GM21360 (cell line): ENCODE data around the gene CPSF4L.
"Not testable (repeated sequence)": the region's sequence is repeated elsewhere in the genome, so short reads cannot be mapped to it uniquely, and the experiment has no call there.

ENCODE experiments used
- ATAC-seq: cut with Tn5 transposase; IDR thresholded peaks from one replicate; pipeline ENCODE4 v1.9.1; 2021; ENCODE audit warnings: mild to moderate bottlenecking, moderate library complexity; ENCODE audit not compliant: unreplicated experiment

The CPSF4L gene, protein sequence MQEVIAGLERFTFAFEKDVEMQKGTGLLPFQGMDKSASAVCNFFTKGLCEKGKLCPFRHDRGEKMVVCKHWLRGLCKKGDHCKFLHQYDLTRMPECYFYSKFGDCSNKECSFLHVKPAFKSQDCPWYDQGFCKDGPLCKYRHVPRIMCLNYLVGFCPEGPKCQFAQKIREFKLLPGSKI

GRCh38 chr17:73261617-73261951 is at the start of gene CPSF4L:
Gene CPSF4L, minus strand, starts transcription at chr17:73261880. Its CDS starts 62 bp downstream, at chr17:73261818.
- ATAC-seq = no peak

DNA sequence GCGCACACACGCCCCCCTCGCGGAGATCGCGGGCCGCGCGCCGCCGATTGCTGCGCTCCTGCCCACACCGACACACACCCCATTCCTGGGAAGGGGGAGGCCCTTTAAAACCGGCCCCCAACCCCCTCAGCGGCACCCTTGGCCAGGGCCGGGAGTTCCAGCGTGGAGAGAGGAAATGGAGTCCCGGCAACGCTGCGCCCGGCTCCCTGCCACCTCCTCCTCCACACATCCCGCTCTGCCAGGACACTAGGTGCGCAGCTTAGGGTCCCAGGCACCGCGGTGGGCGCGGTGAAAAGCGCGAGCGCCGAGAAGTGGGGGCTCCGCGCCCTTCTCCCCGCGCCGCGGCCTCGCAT is 49.7 kb upstream of the CPSF4L start:
- ATAC-seq = peak; percentile 2

GRCh38 chr17:73309727-73310596 is 48.3 kb upstream of the CPSF4L start:
- no peak for ATAC-seq

- not testable (repeated sequence) for ATAC-seq
These were observed 47.3 kb upstream of the CPSF4L start for GRCh38 chr17:73308959-73309358.

- no peak for ATAC-seq
These were observed 46.5 kb upstream of the CPSF4L start for GRCh38 chr17:73308017-73308823.

GRCh38 chr17:73307130-73307529 is 45.5 kb upstream of the CPSF4L start:
- ATAC-seq = no peak

DNA sequence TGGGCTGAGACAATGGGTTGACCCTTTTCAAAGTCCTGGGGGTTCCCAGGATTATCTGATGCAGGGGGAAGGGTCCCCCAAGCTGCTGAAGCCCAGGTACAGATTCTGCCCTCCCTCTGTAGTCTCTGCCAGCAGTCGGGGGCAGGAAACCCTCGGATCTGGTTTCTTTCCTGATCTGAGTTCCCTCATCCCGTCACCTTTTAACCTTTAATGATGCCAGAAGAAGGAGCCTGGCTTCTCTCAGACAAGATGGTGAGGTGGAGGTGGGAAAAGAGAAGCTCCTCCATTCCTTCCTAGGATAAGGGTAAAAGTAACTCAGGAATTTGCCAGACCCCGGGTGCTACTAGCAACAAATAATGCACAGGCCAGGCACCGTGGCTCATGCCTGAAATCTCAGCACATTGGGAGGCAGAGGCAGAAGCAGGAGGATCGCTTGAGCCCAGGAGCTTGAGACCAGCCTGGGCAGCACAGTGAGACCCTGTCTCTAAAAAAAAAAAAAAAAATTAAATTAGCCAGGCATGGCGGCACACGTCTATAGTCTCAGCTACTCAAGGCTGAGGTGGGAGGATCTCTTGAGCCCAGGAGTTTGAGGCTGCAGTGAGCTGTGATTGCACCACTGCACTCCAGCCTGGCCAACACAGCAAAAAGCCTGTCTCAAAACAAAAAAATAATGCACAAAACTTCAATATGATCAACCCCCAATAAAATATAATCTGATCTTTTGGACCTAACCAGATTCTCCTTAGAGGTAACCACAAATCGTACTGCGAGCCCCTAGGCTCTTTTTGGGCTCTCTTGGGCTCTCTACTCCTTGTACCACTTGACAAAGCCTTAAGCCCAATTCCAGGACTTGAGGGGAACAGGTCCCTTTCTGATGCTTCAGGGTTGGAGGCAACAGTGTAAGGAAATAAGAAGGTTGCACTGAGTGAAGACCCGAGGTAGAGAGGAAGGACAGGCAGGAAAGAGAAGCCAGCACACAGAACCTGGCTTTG is 44.5 kb upstream of the CPSF4L start:
- no peak for ATAC-seq

GRCh38 chr17:73304971-73305812 is 43.5 kb upstream of the CPSF4L start:
- ATAC-seq = no peak

DNA sequence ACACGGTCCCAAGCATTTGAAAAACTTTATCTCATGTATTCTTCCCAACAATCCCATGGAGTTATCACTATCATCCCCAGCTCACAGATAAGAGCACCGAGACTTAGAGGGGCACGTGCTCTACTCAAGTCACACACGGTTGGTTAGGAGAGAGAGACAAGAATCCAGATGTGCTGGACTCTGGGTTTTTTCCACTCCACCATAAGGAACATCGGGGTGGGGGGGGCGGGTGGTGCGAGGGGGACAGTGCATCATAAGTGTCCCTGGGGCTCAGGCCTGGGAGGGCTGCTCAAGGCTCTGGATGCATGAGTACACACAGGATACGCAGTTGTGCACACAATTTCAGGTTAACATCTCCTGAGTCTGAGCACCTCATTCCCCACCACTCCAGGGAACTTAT is 42.8 kb upstream of the CPSF4L start:
- ATAC-seq = no peak

DNA sequence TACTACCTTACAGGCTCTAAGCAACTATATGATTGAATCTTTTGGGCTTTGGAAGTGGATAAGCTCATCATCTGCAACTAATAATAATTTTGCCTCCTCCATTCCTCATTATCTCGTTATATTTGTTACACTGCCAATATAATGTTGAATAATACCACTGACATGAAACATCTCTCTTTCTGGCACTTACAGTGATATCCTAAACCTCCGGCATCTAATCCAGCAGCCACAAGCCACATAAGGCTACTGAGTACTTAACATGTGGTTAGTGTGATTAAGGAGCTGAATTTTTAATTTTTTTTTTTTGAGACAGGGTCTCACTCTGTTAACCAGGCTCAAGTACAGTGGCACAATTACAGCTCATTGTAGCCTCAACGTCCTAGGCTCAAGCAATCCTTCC is 40.5 kb upstream of the CPSF4L start:
- ATAC-seq = no peak

GRCh38 chr17:73301369-73301768 is 39.7 kb upstream of the CPSF4L start:
- ATAC-seq = no peak

DNA sequence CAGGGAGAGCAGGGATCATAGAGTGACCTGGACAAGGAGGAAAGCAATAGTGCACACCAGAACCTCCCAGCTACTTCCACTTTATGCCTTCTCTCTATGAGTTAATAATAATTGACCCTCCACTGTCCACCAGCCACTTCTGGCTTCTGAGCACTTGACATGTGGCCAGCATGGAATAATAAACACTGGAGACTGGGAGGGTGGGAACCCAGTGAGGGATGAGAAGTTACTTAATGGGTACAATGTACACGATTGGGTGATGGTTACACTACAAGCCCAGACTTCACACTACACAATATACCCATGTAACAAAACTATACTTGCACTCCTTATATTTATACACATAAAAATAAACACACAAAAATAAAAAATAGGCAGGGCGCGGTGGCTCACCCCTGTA is 38.7 kb upstream of the CPSF4L start:
- ATAC-seq = no peak

- ATAC-seq = no peak
These were observed 36.5 kb upstream of the CPSF4L start for GRCh38 chr17:73297934-73298861.

- no peak for ATAC-seq
These were observed 31.8 kb upstream of the CPSF4L start for GRCh38 chr17:73293480-73293911.

- no peak for ATAC-seq
These were observed 31.4 kb upstream of the CPSF4L start for GRCh38 chr17:73293031-73293430.

- ATAC-seq = no peak
These were observed 30.4 kb upstream of the CPSF4L start for GRCh38 chr17:73292031-73292531.

- ATAC-seq = peak; percentile 77
These were observed 29.7 kb upstream of the CPSF4L start for GRCh38 chr17:73291260-73291801.
